Nephron (organoid): ENCODE measurements around the gene ZNF341.
"Not testable (repeated sequence)": the region's sequence is repeated elsewhere in the genome, so short reads cannot be mapped to it uniquely, and the experiment has no call there.

Experiments used
- H3K27ac Mint-ChIP-seq, 3 experiments: 2 replicates each; pipeline ENCODE4 v1.8.0; 2020; ENCODE audit warnings: mixed read lengths in 3 of 3, mild to moderate bottlenecking in 2 of 3, moderate library complexity in 1 of 3
- H3K27me3 Mint-ChIP-seq: 2 replicates; pipeline ENCODE4 v1.8.0; 2021; ENCODE audit warnings: low read depth, mild to moderate bottlenecking, moderate library complexity, mixed read lengths
- H3K36me3 Mint-ChIP-seq: 2 replicates; pipeline ENCODE4 v1.8.0; 2020; ENCODE audit warnings: low read depth, mixed read lengths
- H3K4me1 Mint-ChIP-seq: 2 replicates; pipeline ENCODE4 v1.8.0; 2020; ENCODE audit warnings: mixed read lengths
- H3K4me3 Mint-ChIP-seq, 3 experiments: 2 replicates each; pipeline ENCODE4 v1.8.0; 2020; ENCODE audit warnings: mild to moderate bottlenecking in 3 of 3, mixed read lengths in 3 of 3, moderate library complexity in 2 of 3
- H3K9me3 Mint-ChIP-seq: 2 replicates; pipeline ENCODE4 v1.8.0; 2020; ENCODE audit warnings: mixed read lengths
- CTCF ChIP-seq, 3 experiments: fragments of 200-600 bp; sonication (generic); IDR thresholded peaks; one replicate each; pipeline ENCODE4 v1.5.0; 2021; ENCODE audit warnings: antibody characterized with exemption in 3 of 3; ENCODE audit not compliant: unreplicated experiment in 3 of 3

Gene ZNF341

GRCh38 chr20:33693289-33693688 lies 38.5 kb upstream of the ZNF341 start:
- Mint-ChIP-seq H3K9me3 (peaks cover 7% of the 10 kb centered on the region), H3K27ac (peak overlapping the region in 1 of 3 experiments; percentile 32), H3K4me3 (no peak overlapping the region), H3K4me1 (peaks cover 18% of the 10 kb centered on the region), H3K27me3 (no peaks in the 10 kb centered on the region), H3K36me3 (peaks cover 4% of the 10 kb centered on the region)
- TF ChIP-seq CTCF (IDR thresholded peaks at IDR 0.05; ENCODE audit: unreplicated experiment in 3 of 3), result no peak

- peaks cover 18% of the 10 kb centered on the region for H3K4me1 Mint-ChIP-seq
- H3K4me3 Mint-ChIP-seq, result no peak overlapping the region
- peaks cover 3% of the 10 kb centered on the region for H3K27me3 Mint-ChIP-seq
- H3K36me3 Mint-ChIP-seq, result peaks cover 4% of the 10 kb centered on the region
- no peak for TF ChIP-seq CTCF (IDR thresholded peaks at IDR 0.05; ENCODE audit: unreplicated experiment in 3 of 3)
- peaks cover 8% of the 10 kb centered on the region for H3K9me3 Mint-ChIP-seq
- H3K27ac Mint-ChIP-seq, result peak overlapping the region; percentile 26 to 59 (median 56)
These were observed 37.8 kb upstream of the ZNF341 start for GRCh38 chr20:33693741-33694638.

- Mint-ChIP-seq H3K9me3 (peaks cover 8% of the 10 kb centered on the region), H3K27me3 (peaks cover 3% of the 10 kb centered on the region), H3K4me1 (peaks cover 18% of the 10 kb centered on the region), H3K4me3 (no peak overlapping the region), H3K36me3 (peaks cover 4% of the 10 kb centered on the region), H3K27ac (peak overlapping the region; percentile 26 to 59 (median 56))
- TF ChIP-seq CTCF (IDR thresholded peaks at IDR 0.05; ENCODE audit: unreplicated experiment in 3 of 3), result no peak
These were observed 37.2 kb upstream of the ZNF341 start for GRCh38 chr20:33694639-33695012.

- peaks cover 18% of the 10 kb centered on the region for H3K4me1 Mint-ChIP-seq
- no peak for TF ChIP-seq CTCF (IDR thresholded peaks at IDR 0.05; ENCODE audit: unreplicated experiment in 3 of 3)
- H3K27ac Mint-ChIP-seq, result no peak overlapping the region
- H3K36me3 Mint-ChIP-seq, result peaks cover 4% of the 10 kb centered on the region
- no peak overlapping the region for H3K4me3 Mint-ChIP-seq
- H3K27me3 Mint-ChIP-seq, result peaks cover 3% of the 10 kb centered on the region
- peaks cover 8% of the 10 kb centered on the region for H3K9me3 Mint-ChIP-seq
These were observed 35.3 kb upstream of the ZNF341 start for GRCh38 chr20:33696448-33696847.

GRCh38 chr20:33697129-33697528 lies 34.7 kb upstream of the ZNF341 start:
- peaks cover 13% of the 10 kb centered on the region for H3K9me3 Mint-ChIP-seq
- peak overlapping the region in 1 of 3 experiments; percentile 40 for H3K27ac Mint-ChIP-seq
- peaks cover 4% of the 10 kb centered on the region for H3K36me3 Mint-ChIP-seq
- H3K4me1 Mint-ChIP-seq, result peaks cover 18% of the 10 kb centered on the region
- peaks cover 3% of the 10 kb centered on the region for H3K27me3 Mint-ChIP-seq
- TF ChIP-seq CTCF (IDR thresholded peaks at IDR 0.05; ENCODE audit: unreplicated experiment in 3 of 3), result no peak
- no peak overlapping the region for H3K4me3 Mint-ChIP-seq

- not testable (repeated sequence) for H3K4me3 Mint-ChIP-seq, H3K27ac Mint-ChIP-seq, H3K36me3 Mint-ChIP-seq, H3K27me3 Mint-ChIP-seq
- Mint-ChIP-seq H3K4me1 (peaks cover 22% of the 10 kb centered on the region), H3K9me3 (peaks cover 13% of the 10 kb centered on the region)
These were observed 32.8 kb upstream of the ZNF341 start for GRCh38 chr20:33698966-33699365.

- not testable (repeated sequence) for H3K36me3 Mint-ChIP-seq, H3K27me3 Mint-ChIP-seq, H3K27ac Mint-ChIP-seq, H3K4me3 Mint-ChIP-seq
- H3K9me3 Mint-ChIP-seq, result peaks cover 13% of the 10 kb centered on the region
- peaks cover 14% of the 10 kb centered on the region for H3K4me1 Mint-ChIP-seq
These were observed 30.9 kb upstream of the ZNF341 start for GRCh38 chr20:33700696-33701441.
